Neural progenitor cell (in vitro differentiated cells): ENCODE results near the gene MEST. TPM values are rescaled to one million over a fixed set of nuclear protein-coding genes. Genes with fewer than 3 reads are reported as not detected.

ENCODE experiments used
- DNase-seq: peaks from one replicate; pipeline ENCODE4 v3.0.0-alpha.2; 2016; ENCODE audit warnings: low spot score
- H2AFZ ChIP-seq: fragments of 200-600 bp; sonication (generic); replicated peaks from 2 replicates; pipeline ENCODE4 v1.6.1; 2016; ENCODE audit warnings: antibody characterized with exemption
- H3F3A ChIP-seq: fragments of 200-600 bp; sonication (generic); 2 replicates; pipeline ENCODE4 v1.6.1; 2016; ENCODE audit warnings: antibody characterized with exemption, low read depth
- H3K27ac ChIP-seq: fragments of 200-600 bp; sonication (generic); 2 replicates; pipeline ENCODE4 v1.5.1; 2016; ENCODE audit warnings: mild to moderate bottlenecking
- H3K27me3 ChIP-seq: fragments of 200-600 bp; sonication (generic); 2 replicates; pipeline ENCODE4 v1.6.1; 2016; ENCODE audit warnings: mild to moderate bottlenecking, moderate library complexity
- H3K36me3 ChIP-seq: fragments of 200-600 bp; sonication (generic); 2 replicates; pipeline ENCODE4 v1.5.1; 2016
- H3K4me1 ChIP-seq: fragments of 200-600 bp; sonication (generic); 2 replicates; pipeline ENCODE4 v1.6.1; 2016; ENCODE audit warnings: mixed run types
- H3K4me2 ChIP-seq: fragments of 200-600 bp; sonication (generic); 2 replicates; pipeline ENCODE4 v1.6.1; 2016
- H3K4me3 ChIP-seq: fragments of 200-600 bp; sonication (generic); 2 replicates; pipeline ENCODE4 v1.5.1; 2016
- H3K79me2 ChIP-seq: fragments of 200-600 bp; sonication (generic); 2 replicates; pipeline ENCODE4 v1.6.1; 2016; ENCODE audit warnings: low read depth
- H3K9ac ChIP-seq: fragments of 200-600 bp; sonication (generic); 2 replicates; pipeline ENCODE4 v1.6.1; 2016
- H3K9me3 ChIP-seq: fragments of 200-600 bp; sonication (generic); 2 replicates; pipeline ENCODE4 v1.5.1; 2016; ENCODE audit warnings: low read depth
- H4K20me1 ChIP-seq: fragments of 200-600 bp; sonication (generic); 2 replicates; pipeline ENCODE4 v1.6.1; 2016; ENCODE audit warnings: low read depth
- H3K27ac Mint-ChIP-seq: 3 replicates; pipeline ENCODE4 v1.8.0; 2021; ENCODE audit warnings: mixed read lengths
- H3K27me3 Mint-ChIP-seq: 2 replicates; pipeline ENCODE4 v1.8.0; 2022; ENCODE audit warnings: low read depth, mild to moderate bottlenecking, inconsistent platforms, moderate library complexity, mixed read lengths; ENCODE audit not compliant: insufficient read depth
- H3K36me3 Mint-ChIP-seq: 3 replicates; pipeline ENCODE4 v1.8.0; 2021; ENCODE audit warnings: mixed read lengths
- H3K4me1 Mint-ChIP-seq: 3 replicates; pipeline ENCODE4 v1.8.0; 2021; ENCODE audit warnings: mixed read lengths
- H3K4me3 Mint-ChIP-seq: 3 replicates; pipeline ENCODE4 v1.8.0; 2021; ENCODE audit warnings: mild to moderate bottlenecking, moderate library complexity, mixed read lengths
- H3K9me3 Mint-ChIP-seq: 3 replicates; pipeline ENCODE4 v1.8.0; 2020; ENCODE audit warnings: mixed read lengths
- EZH2 ChIP-seq: fragments of 200-600 bp; sonication (generic); IDR thresholded peaks from 2 replicates; pipeline ENCODE4 v1.6.1; 2017; ENCODE audit warnings: antibody characterized with exemption, mild to moderate bottlenecking, moderate library complexity
- EZH2phosphoT487 ChIP-seq: fragments of 200-600 bp; sonication (generic); IDR thresholded peaks from 2 replicates; pipeline ENCODE4 v1.6.1; 2017; ENCODE audit warnings: antibody characterized with exemption
- total RNA-seq: library from RNA; depleted of rRNA; stranded (reverse); fragments of >200 nt; gene quantifications from 2 replicates; pipeline ENCODE4 v1.2.3, GENCODE V29; 2015; ENCODE audit warnings: low replicate concordance
- TF ChIP-seq, protein P1 (sequence below): fragments of 200-600 bp; sonication (generic); IDR thresholded peaks from 2 replicates; pipeline ENCODE4 v1.5.1; 2017; ENCODE audit warnings: antibody characterized with exemption, mild to moderate bottlenecking

MEST gene
- total RNA-seq, 1 donor from 2014 or later: 431 TPM

DNA sequence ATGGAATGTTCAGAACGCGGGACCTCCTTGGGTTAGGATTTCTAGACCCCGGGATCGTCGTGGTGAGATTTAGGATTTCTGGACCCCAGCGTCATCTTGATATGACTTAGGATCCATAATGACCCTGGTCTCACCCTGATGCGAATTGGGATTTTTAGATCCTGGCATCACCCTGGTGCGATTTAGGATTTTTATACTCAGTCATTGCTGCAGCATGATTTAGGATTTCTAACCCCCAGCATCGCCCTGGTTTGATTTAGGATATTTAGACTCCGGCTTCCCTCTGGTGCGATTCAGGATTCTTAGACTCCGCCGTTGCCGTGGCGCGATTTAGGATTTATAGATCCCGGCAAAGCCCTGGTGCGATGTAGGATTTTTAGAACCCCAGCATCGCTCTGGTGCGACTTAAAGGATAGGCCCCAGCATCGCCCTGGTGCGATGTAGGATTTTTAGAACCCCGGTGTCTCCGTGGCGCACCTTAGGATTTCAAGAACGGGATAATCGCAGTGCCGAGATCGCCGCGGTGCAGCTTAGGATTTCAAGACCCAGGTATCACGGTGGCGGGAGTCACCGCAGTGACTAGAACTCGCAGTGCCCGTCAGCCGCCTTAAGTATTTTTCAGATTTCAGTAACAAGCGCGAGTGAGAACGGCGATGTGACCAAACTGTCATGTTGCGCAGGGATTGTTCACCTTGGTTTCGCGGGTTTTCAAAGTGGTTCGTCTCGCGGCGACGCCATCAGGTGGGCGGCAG is 814 bp downstream of the MEST start:
- H3K9ac ChIP-seq: peak overlapping the region; percentile 22
- DNase-seq: peak; percentile 24
- H3F3A ChIP-seq: peaks cover 22% of the 10 kb centered on the region
- H3K9me3 Mint-ChIP-seq: peaks cover 23% of the 10 kb centered on the region
- H3K4me1 ChIP-seq: peaks cover 15% of the 10 kb centered on the region
- peak overlapping the region; percentile 75 for H3K27ac Mint-ChIP-seq
- no peak overlapping the region for H2AFZ ChIP-seq
- H3K36me3 Mint-ChIP-seq: peaks cover 34% of the 10 kb centered on the region
- peak overlapping the region; percentile 79 for H3K4me2 ChIP-seq
- peaks cover 15% of the 10 kb centered on the region for H3K27me3 ChIP-seq
- H3K4me1 Mint-ChIP-seq: peaks cover 44% of the 10 kb centered on the region
- H3K9me3 ChIP-seq: no peaks in the 10 kb centered on the region
- peak overlapping the region; percentile 64 for H3K4me3 ChIP-seq
- H3K27me3 Mint-ChIP-seq: peaks cover 10% of the 10 kb centered on the region
- TF ChIP-seq, protein P1, sequence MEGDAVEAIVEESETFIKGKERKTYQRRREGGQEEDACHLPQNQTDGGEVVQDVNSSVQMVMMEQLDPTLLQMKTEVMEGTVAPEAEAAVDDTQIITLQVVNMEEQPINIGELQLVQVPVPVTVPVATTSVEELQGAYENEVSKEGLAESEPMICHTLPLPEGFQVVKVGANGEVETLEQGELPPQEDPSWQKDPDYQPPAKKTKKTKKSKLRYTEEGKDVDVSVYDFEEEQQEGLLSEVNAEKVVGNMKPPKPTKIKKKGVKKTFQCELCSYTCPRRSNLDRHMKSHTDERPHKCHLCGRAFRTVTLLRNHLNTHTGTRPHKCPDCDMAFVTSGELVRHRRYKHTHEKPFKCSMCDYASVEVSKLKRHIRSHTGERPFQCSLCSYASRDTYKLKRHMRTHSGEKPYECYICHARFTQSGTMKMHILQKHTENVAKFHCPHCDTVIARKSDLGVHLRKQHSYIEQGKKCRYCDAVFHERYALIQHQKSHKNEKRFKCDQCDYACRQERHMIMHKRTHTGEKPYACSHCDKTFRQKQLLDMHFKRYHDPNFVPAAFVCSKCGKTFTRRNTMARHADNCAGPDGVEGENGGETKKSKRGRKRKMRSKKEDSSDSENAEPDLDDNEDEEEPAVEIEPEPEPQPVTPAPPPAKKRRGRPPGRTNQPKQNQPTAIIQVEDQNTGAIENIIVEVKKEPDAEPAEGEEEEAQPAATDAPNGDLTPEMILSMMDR: no peak
- TF ChIP-seq EZH2 (no peak), EZH2phosphoT487 (no peak)
- H3K79me2 ChIP-seq: peaks cover 66% of the 10 kb centered on the region
- H4K20me1 ChIP-seq: peaks cover 49% of the 10 kb centered on the region
- H3K4me3 Mint-ChIP-seq: peak overlapping the region; percentile 95
- H3K36me3 ChIP-seq: peaks cover 6% of the 10 kb centered on the region
- no peak overlapping the region for H3K27ac ChIP-seq

DNA sequence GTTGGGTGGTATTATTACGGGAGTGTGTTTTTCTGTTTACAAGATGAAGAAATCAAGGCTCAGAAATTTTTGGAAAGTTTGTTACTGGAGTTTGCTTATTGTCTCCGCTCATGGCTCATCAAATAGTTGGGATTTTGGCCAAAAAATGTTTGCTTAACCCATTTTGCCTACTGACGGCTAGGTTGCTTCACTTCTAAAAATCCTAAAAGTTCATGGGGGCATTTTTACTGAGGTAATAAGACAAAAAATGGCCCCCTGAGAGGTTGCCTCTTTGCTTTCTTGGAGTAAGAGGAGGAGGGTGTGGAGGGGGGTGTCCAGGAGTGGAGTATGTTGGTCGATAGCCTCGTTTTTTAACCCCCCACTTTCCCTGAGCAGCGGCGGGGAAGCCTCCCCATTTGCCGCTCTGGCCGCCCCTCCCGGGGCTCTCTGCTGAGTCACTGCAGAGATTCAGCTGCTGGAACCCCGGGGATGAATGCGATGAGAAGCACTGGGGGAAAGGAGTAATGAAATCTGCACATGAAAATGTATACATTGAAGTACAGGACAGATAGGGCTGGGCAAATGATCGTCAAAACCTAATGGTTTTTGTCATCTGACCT is 1.5 kb downstream of the MEST start:
- H3K9me3 Mint-ChIP-seq: peaks cover 23% of the 10 kb centered on the region
- Histone ChIP-seq H3K4me1 (peaks cover 15% of the 10 kb centered on the region), H3K4me3 (peak overlapping the region; percentile 64), H3K79me2 (peaks cover 64% of the 10 kb centered on the region), H3F3A (peaks cover 22% of the 10 kb centered on the region), H3K4me2 (peak overlapping the region; percentile 79), H3K36me3 (peaks cover 6% of the 10 kb centered on the region), H3K27me3 (peaks cover 15% of the 10 kb centered on the region), H3K9me3 (no peaks in the 10 kb centered on the region), H2AFZ (no peak overlapping the region), H4K20me1 (peaks cover 49% of the 10 kb centered on the region), H3K27ac (no peak overlapping the region), H3K9ac (peak overlapping the region; percentile 22)
- H3K4me1 Mint-ChIP-seq: peaks cover 40% of the 10 kb centered on the region
- peaks cover 6% of the 10 kb centered on the region for H3K27me3 Mint-ChIP-seq
- peaks cover 41% of the 10 kb centered on the region for H3K36me3 Mint-ChIP-seq
- H3K27ac Mint-ChIP-seq: peak overlapping the region; percentile 75
- H3K4me3 Mint-ChIP-seq: peak overlapping the region; percentile 95
- peak; percentile 33 for DNase-seq
- TF ChIP-seq, protein P1: no peak
- TF ChIP-seq EZH2: no peak
- TF ChIP-seq EZH2phosphoT487: no peak

DNA sequence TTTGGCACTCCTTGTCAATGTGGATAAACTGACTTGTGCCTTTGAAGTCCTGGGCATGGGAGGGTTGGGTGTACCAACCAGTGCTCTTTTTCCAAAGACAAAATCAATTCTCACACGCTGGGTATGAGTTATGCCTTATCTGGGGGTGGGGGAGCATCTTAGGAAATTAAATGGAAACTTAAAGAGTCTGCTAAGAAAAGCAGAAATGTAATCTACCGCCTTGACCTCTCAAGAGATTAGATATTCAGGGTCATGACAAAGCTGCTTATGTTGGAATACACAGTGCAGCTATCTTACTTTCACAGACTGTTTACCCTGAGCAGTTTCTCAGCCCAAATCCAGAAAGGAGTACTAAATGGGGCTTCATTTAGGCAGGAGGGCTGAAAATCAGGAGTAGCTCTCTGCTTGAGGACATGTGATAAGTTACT is 2.6 kb downstream of the MEST start:
- peaks cover 54% of the 10 kb centered on the region for H4K20me1 ChIP-seq
- TF ChIP-seq EZH2phosphoT487: no peak
- TF ChIP-seq, protein P1: no peak
- no peak for TF ChIP-seq EZH2

More for the DNA sequence above, 2.6 kb downstream of the MEST start:
- H3F3A ChIP-seq: peaks cover 17% of the 10 kb centered on the region
- H3K4me1 ChIP-seq: peaks cover 6% of the 10 kb centered on the region
- no peak overlapping the region for H2AFZ ChIP-seq
- Mint-ChIP-seq H3K36me3 (peaks cover 37% of the 10 kb centered on the region), H3K4me1 (peaks cover 30% of the 10 kb centered on the region), H3K27ac (no peak overlapping the region), H3K4me3 (peak overlapping the region; percentile 95), H3K27me3 (peaks cover 6% of the 10 kb centered on the region), H3K9me3 (peaks cover 14% of the 10 kb centered on the region)
- peak overlapping the region; percentile 79 for H3K4me2 ChIP-seq
- H3K27me3 ChIP-seq: peaks cover 15% of the 10 kb centered on the region
- no peak for DNase-seq
- H3K4me3 ChIP-seq: peak overlapping the region; percentile 64
- peaks cover 13% of the 10 kb centered on the region for H3K36me3 ChIP-seq
- peaks cover 64% of the 10 kb centered on the region for H3K79me2 ChIP-seq
- no peaks in the 10 kb centered on the region for H3K9me3 ChIP-seq
- H3K27ac ChIP-seq: no peak overlapping the region
- no peak overlapping the region for H3K9ac ChIP-seq
